Right lobe of liver (tissue), 6 donors: Measurements from ENCODE around the gene EXOSC9. TPM values are rescaled to one million over a fixed set of nuclear protein-coding genes. Genes with fewer than 3 reads are reported as not detected.
A peak's percentile ranks its signal among the peaks of the same experiment; 100 is the strongest.

Source experiments
- ATAC-seq, 4 donors: fragments of 200-7000 bp; cut with Tn5 transposase; one replicate each; pipeline ENCODE4 v1.9.1; 2020; ENCODE audit warnings: mild to moderate bottlenecking in 4 of 4, moderate library complexity in 4 of 4
- DNase-seq, 3 donors: peaks; one replicate each; pipeline ENCODE4 v3.0.0-alpha.2; 2020
- H3K27ac ChIP-seq, 3 donors: fragments of 200-600 bp; one replicate each; pipeline ENCODE4 v1.8.0; 2022
- H3K27me3 ChIP-seq, 2 donors: fragments of 200-600 bp; one replicate each; pipeline ENCODE4 v1.8.0; 2022
- H3K36me3 ChIP-seq, 4 donors: fragments of 200-600 bp; sonication (generic) in 1 of 4; one replicate each; pipeline versions ENCODE4 v1.5.1 to v1.8.0; 2017 to 2022; ENCODE audit warnings: control low read depth in 1 of 4
- H3K4me1 ChIP-seq, 4 donors: fragments of 200-600 bp; sonication (generic) in 1 of 4; one replicate each; pipeline versions ENCODE4 v1.5.1 to v1.8.0; 2017 to 2022; ENCODE audit warnings: control low read depth in 1 of 4
- H3K4me3 ChIP-seq, 3 donors: fragments of 200-600 bp; one replicate each; pipeline ENCODE4 v1.8.0; 2022
- H3K9me3 ChIP-seq, 4 donors: fragments of 200-600 bp; sonication (generic) in 1 of 4; one replicate each; pipeline versions ENCODE4 v1.5.1 to v1.8.0; 2017 to 2022; ENCODE audit warnings: control low read depth in 1 of 4
- CTCF ChIP-seq, 4 donors: fragments of 200-600 bp in 3 of 4; fragments of 450-650 bp in 1 of 4; IDR thresholded peaks; one replicate each; pipeline versions ENCODE4 v1.5.1 to v1.8.0; 2016 to 2022; ENCODE audit warnings: antibody characterized with exemption in 4 of 4, mild to moderate bottlenecking in 2 of 4
- POLR2A ChIP-seq: fragments of 450-650 bp; IDR thresholded peaks from one replicate; pipeline ENCODE4 v1.6.1; 2017; ENCODE audit warnings: antibody characterized with exemption, mild to moderate bottlenecking
- WGBS: methylation state at CpG from one replicate; pipeline ENCODE4 v1.1.6; 2018; ENCODE audit warnings: low coverage, low lambda C conversion rate; ENCODE audit not compliant: insufficient coverage; ENCODE audit errors: missing lambda C conversion rate; 5-methylcytosine and 5-hydroxymethylcytosine counted together
- intact Hi-C, 2 donors: fragments of 100-400 bp; cut with DNase I; formaldehyde crosslinking; loops; one replicate each; pipeline versions ENCODE4 v1.11.2 to v1.14.1; 2022
- total RNA-seq, 6 experiments: library from RNA; depleted of rRNA in 2 of 6; stranded (reverse); fragments of >200 nt in 2 of 6; fragmentation: NEBNext Ultra II Directional in 3 of 6; extraction: Animal tissue kit (Norgen Biotek cat#: 25700) in 3 of 6; gene quantifications; one replicate each; pipeline versions ENCODE4 v1.1.0 to v1.2.4, GENCODE V29; 2016 to 2023
- donor health status: DM: no; HTN: yes; CAD: no.
- donor health status: DM: no; HTN: no; CAD: no.
- donor health status: DM: no; HTN: no; CAD: no.
- donor health status: DM: no; HTN: yes; CAD: no.
- donor health status: DM: no; HTN: yes; CAD: no.

EXOSC9 gene
- total RNA-seq, 6 experiments from 2014 or later: 3.6 to 12.5 (median 6.5) TPM

GRCh38 chr4:121794505-121795188, 6.5 kb upstream of the EXOSC9 start:
- WGBS: 47% methylated on average over 4 of the region's 5 CpGs
- Histone ChIP-seq H3K27me3 (no peaks in the 10 kb centered on the region), H3K4me1 (peaks cover 0 to 4% (median 0%) of the 10 kb centered on the region in 4 donors), H3K9me3 (no peaks in the 10 kb centered on the region), H3K27ac (no peak overlapping the region), H3K36me3 (no peaks in the 10 kb centered on the region), H3K4me3 (no peak overlapping the region)
- intact Hi-C loops: no loop called here
- ATAC-seq (no peak), DNase-seq (no peak)
- TF ChIP-seq POLR2A: no peak
- no peak for TF ChIP-seq CTCF (IDR thresholded peaks at IDR 0.05)

- ATAC-seq: no peak
- no peak for DNase-seq
- intact Hi-C loops: no loop called here
These were observed 4.8 kb upstream of the EXOSC9 start for GRCh38 chr4:121796283-121796682.

GRCh38 chr4:121799208-121799823, 1.8 kb upstream of the EXOSC9 start:
- H3K4me3 ChIP-seq: no peak overlapping the region
- no peaks in the 10 kb centered on the region for H3K27me3 ChIP-seq
- peaks cover 0 to 15% (median 0%) of the 10 kb centered on the region in 4 donors for H3K4me1 ChIP-seq
- ATAC-seq: peak in 2 of 4 donors; percentile 9 to 31
- no peak for TF ChIP-seq CTCF (IDR thresholded peaks at IDR 0.05)
- TF ChIP-seq POLR2A: no peak
- no peaks in the 10 kb centered on the region for H3K9me3 ChIP-seq
- intact Hi-C loops: no loop called here
- peak overlapping the region in 1 of 3 donors; percentile 21 for H3K27ac ChIP-seq
- H3K36me3 ChIP-seq: peaks cover 0 to 16% (median 4%) of the 10 kb centered on the region in 4 donors
- whole genome bisulfite sequencing: 30% methylated on average over 2 of the region's 2 CpGs
- no peak for DNase-seq

More at GRCh38 chr4:121796283-121796682, 4.8 kb upstream of the EXOSC9 start:
- TF ChIP-seq POLR2A: no peak
- Histone ChIP-seq H3K9me3 (no peaks in the 10 kb centered on the region), H3K4me3 (no peak overlapping the region), H3K27ac (no peak overlapping the region), H3K4me1 (peaks cover 0 to 8% (median 0%) of the 10 kb centered on the region in 4 donors), H3K27me3 (no peaks in the 10 kb centered on the region), H3K36me3 (no peaks in the 10 kb centered on the region)

- no peak for ATAC-seq
- H3K36me3 ChIP-seq: peaks cover 0 to 23% (median 6%) of the 10 kb centered on the region in 4 donors
These were observed 1.1 kb upstream of the EXOSC9 start for GRCh38 chr4:121799867-121800501.

More at GRCh38 chr4:121799867-121800501, 1.1 kb upstream of the EXOSC9 start:
- H3K4me3 ChIP-seq: no peak overlapping the region
- H3K9me3 ChIP-seq: no peaks in the 10 kb centered on the region
- TF ChIP-seq POLR2A: no peak
- no peak for TF ChIP-seq CTCF (IDR thresholded peaks at IDR 0.05)
- peaks cover 0 to 15% (median 0%) of the 10 kb centered on the region in 4 donors for H3K4me1 ChIP-seq
- no peaks in the 10 kb centered on the region for H3K27me3 ChIP-seq
- 80% methylated on average over 3 of the region's 3 CpGs for WGBS
- intact Hi-C loops: no loop called here
- no peak for DNase-seq
- H3K27ac ChIP-seq: peak overlapping the region; percentile 21 to 80 (median 72)
